NCI-H187 (cell line): ENCODE data around the gene GUCY1B1.

Source experiments
- DNase-seq, 2 experiments: peaks; one replicate each; lab custom pipeline; 2025; lab: John Stamatoyannopoulos, UW

GUCY1B1 gene

DNA sequence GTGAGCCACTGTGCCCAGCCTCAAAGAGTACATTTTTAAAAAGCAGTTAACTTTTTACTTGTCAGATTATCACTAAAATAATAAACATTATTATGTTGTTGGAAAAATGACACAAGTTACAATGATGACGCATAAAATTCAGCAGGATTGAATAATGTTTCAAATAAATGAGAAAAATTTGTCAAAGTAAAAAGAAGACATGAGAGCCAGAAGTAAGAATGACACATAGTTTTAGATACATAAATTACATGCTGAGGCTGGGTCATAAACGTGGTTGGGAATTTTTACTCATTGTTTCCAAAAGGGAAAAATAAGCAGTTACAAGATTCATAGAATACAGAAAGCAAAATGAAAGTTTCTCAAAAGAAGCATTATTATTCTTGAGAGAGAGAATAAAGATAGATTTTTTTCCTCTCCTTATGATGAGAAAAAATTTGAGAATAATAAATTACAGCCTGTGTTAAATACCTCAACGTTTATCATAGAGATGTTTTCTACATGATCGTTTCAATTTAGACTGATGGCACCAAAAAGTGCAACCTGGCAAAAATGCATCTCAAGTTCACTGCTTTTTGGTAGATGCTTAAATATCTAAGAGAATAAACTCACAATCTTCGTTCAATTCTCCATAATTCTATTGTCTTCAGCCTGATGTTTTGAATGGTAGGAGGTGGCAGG, 40.4 kb downstream of the GUCY1B1 start:
- no peak for DNase-seq

DNA sequence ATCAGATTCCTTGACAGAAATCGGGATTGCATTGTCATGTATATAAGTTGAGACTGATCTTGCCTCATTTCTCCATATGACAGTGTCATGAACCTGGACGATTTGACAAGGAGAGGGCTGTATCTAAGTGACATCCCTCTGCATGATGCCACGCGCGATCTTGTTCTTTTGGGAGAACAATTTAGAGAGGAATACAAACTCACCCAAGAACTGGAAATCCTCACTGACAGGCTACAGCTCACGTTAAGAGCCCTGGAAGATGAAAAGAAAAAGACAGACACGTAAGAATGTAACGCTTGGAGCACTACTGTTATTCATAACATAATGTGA, 40.9 kb downstream of the GUCY1B1 start:
- no peak for DNase-seq

DNA sequence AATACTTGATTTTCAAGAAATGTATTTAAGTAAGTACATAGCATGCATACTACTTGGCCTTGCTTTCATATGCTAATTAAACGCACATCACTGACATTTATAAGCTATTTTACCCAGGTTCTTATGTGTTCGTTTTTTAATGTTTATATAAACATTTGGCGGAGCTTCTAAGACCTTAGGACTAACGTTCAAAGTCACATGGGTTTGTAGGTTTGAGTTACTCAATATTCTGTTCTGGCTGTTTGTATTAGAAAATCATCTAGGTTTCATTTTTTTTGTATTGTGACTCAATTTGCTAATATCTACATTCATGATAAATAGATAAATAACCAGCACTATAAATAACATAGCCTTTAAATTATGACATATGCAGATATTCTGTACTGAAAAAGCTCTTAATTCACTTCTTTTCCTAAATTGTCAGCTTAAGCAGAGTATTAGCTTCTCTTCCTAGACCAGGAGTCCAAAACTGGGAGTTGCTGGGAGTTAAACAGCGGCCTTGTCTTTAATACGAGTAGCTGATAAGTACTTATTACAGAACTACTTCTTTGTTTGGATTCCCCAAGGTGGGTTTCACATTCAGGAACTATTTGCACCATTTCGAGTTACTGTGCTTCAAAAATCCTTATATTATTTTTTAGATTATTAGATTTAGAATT, 42.0 kb downstream of the GUCY1B1 start:
- no peak for DNase-seq

DNA sequence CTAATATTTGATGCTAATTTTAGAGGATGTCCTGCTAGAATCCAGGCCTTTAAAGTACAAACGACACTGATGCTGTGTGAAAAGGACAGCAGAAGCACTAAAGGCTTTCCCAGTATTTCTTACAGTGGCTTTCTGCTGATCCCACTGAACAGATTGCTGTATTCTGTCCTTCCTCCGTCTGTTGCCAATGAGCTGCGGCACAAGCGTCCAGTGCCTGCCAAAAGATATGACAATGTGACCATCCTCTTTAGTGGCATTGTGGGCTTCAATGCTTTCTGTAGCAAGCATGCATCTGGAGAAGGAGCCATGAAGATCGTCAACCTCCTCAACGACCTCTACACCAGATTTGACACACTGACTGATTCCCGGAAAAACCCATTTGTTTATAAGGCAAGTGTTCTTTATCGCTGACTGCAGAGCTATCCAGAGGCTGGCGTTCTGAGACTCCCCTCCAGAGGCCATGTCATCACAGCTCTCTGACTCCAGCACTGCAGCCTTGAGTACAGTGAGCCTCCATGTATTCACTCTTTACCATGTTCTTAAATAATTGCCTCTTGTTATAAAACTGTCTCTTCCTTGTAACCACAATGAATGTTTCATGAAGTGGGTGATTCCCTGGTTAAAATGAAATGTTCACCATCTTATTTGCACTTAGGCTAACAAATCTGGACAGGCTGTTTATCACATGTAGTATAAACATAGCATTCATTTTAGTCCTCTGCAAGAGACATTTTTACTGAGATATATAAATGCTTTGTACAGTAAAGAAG, 43.6 kb downstream of the GUCY1B1 start:
- DNase-seq: no peak

DNA sequence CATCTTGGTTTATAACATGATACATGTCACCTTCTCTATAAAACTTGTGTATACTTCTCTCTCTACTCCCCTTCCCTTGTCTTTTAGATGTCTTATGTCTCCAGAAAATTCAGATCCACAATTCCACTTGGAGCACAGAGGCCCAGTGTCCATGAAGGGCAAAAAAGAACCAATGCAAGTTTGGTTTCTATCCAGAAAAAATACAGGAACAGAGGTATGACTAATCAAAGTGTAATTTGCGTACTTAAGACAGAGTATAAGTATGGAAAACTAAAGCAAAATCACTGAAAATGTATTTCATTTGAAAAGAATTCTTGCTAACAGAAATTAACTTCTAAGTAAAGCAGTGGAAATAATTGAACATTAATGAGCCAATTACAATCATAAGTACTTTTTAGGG, 46.2 kb downstream of the GUCY1B1 start:
- no peak for DNase-seq

DNA sequence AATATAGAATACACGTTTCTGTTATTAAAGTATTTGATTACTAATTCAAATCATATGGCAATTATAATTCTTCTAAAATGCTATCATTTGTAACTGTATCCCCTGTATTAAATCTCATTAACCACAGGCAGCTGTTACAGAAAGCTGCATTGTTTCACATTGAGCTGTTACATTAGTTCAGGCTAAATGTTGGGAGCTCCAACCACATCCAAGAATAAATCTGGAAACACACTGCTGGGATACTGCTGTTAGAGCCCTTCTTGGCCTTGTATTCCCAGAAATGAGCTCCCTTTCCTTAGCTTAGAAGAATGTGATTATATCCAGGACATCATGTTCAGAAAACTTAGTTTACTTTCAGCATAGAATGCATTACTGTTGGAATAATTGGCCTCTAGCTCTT, 48.2 kb downstream of the GUCY1B1 start:
- no peak for DNase-seq

DNA sequence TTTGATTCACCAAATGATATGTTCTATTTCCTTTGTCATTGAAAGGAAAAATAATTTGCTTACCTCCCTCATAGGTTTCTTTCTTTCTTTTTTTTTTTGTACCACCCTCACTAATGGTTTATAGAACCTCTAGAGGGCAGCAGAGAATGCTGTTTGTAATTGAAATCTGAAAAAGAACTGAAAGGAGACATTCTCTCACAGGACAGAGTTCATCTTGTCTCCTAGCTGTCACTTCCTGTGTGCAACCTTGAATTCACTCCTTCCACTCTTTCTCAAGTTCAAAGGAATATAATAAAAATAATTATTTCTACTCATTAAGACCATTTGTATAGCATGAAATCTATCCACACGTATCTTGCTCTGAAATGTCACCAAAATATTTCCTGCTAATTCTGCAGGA, 51.0 kb downstream of the GUCY1B1 start:
- no peak for DNase-seq

DNA sequence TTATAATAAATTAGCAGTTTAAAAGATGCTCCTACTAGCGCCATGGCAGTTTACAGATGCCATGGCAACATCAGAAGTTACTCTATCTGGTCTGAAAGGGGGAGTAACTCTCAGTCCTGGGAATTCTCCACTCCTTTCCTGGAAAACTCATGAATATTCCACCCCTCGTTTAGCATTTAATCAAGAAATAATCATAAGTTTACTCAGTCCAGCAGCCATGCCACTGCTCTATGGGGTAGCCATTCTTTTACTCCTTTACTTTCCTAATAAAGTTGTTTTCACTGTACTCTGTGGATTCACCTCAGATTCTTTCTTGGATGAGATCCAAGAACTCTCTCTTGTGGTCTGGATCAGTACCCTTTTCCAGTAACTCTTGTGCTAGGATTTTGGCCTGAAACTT, 52.3 kb downstream of the GUCY1B1 start:
- no peak for DNase-seq

DNA sequence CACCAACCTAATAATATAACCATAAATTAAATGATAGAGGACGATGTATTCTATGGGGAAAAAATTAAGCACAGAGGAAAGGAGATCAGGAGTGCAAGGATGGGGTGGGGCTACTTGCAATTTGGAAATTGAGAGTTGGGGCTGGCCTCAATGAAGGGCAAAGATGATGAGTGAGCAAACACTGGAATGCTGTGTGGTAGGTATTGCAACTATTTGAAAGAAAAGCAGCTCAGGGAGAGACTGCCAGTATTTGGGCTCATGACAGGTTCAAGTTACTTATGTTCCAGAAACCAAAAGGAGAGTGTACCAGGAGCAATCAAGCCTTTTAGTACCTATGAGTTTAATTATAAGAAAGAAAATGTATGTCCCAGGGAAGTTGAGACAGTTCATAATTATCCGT, 59.8 kb downstream of the GUCY1B1 start:
- no peak for DNase-seq

DNA sequence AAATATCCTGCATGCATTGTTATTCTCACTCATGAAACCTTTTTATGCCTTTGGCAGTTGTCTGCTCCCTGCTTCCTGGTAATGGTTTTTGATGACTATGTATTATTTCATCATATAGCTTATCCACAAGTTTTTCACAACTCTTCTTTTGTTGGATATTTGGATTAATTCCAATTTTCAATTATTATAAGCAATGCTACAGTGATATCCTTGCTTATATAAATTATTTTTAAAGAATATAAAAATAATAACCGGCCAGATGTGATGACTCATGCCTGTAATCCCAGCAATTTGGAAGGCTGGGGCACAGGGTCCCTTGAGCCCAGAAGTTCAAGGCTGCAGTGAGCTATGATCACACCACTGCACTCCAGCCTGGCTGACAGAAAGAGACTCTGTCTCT, 60.2 kb downstream of the GUCY1B1 start:
- no peak for DNase-seq

DNA sequence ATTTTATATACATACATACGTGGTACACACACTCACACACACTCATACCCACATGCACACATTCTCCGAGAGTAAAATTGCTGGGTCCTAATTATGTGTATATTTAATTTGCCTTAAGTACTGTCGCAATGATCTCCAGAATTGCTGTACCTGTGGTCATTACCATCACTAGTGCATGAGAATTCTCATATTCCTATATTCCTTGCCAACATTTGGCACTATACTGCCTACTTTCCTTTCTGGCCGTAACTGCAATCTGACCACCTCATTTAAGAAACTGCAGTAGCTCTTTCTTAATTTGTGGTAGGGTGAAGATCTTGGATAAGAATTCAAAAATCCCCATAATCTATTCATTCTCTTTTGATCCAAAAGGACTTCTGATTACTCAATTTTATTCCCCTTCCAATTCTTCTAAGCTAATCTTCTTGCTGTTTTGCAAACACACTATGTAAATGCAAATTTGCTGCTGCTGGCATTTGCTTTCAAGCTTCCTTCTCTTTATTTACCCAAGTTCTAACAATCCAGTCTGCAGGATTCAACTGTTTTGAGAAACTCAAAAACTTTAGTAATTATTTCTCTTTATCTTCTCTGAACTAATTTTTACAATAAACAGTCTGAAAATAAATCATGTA, 62.2 kb downstream of the GUCY1B1 start:
- no peak for DNase-seq

DNA sequence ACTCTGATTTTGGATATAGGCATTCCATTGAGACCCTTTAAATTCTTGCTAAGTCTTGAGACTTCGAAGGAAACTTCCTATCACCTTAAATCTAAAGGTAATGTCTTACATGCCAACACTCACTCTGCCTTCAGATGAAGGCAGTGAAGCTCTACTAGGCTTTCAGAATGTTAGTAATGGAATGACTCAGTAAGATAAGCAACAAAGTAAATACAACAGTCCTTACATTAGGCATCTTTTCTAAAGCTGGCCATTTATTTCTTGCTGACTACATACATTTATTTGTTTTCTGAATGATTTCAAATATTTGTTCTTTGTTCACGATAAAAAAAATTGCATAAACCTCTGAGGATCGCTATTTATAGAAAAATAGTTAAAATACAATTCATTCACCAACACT, 63.8 kb downstream of the GUCY1B1 start:
- DNase-seq: no peak

DNA sequence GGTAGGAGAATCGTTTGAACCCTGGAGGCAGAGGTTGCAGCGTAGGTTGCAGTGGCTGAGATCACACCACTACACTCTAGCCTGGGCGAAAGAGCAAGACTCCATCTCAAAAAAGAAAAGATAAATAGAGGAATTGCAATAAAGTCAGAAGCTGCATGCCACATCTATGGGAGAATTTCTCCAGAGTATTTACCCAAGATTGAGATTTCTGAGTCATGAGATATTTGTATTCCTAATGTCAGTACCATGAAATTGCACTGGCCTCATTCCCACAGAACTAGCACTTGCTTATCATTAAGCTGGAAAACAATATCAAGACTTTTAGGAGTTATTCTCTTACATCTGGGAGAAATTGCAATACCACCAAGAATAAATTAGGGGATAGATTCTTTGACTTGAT, 69.8 kb downstream of the GUCY1B1 start:
- no peak for DNase-seq

DNA sequence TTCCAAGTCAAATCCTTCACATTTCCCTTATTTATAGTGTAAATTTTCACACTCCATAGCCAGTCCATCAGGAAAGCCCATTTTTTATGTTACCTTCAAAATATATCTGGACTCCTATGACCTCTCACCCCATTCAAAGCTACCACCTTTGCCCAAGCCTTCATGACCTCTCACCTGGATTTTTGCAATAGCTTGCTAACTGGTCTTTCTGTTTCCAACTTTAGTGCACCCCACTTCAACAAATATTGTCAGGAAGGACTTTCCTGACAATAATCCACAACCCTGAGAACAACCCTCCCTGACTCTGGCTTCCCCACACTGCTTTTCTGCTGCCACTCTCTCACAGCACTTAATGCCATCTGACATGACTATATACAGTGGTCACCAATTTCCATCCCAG, 73.8 kb downstream of the GUCY1B1 start:
- DNase-seq: no peak

DNA sequence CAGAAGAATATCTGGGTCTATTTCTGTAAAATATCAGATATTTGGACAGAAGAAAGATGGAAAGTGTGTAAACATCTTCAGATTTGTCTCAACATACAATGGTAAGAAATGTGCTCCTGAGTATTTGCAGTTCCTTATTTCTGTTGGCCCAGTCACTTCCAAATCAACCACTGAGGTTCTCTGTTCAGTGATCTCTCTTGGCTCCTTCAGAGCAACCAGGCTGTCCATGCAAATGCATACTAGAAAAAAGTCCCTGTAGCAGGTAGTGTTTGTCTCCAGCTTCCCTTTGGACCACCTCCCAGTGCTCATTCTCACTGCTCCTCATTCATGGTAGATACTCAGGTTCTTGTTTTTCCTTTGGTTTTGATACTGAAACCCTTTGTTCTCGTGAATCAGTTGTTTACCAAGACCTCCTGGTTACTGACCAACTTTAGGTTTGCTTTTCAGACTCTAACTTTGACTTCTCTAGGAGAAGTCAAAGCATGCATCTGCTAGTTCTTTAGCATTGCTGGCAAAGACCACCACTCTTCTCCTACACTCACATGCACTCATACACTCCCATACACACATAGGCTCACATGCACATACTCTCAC, 78.5 kb downstream of the GUCY1B1 start:
- DNase-seq: no peak

DNA sequence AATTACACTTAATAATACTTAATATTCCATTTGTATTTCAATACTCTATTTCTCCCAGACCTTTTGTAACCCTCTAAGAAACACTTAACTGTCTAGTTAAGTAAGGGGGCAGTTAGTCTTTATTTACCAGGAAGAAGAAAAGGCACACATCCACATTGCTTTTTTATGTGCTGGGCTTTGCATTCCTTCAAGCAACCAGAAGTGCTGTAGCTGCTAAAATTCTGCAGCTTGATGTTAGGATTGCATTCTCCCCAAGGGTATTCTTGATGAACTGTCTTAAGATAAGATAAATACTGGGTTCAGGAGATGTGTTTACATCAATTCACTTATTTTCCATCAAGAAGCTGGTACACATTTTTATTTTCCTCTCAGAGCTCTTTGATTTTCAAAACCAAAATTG, 83.3 kb downstream of the GUCY1B1 start:
- no peak for DNase-seq

DNA sequence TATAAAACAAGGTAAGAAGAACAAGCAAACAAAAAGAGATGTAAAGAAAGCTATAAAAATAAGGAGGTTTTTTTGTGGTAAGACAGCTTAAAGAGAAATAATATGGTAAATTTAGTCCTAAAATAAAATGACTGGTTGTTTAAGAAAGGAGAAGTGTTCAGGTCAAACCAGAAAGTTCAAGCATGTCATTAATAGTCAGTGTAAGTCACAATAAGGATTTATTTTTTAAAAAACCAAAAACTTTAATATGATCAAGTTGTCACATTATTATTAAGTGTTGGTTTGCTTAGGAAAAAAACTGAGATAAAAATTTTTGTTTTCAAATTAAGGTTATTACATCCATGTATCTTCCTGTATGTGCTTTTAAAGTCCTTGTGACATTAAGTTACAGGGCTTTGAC, 88.1 kb downstream of the GUCY1B1 start:
- DNase-seq: no peak

DNA sequence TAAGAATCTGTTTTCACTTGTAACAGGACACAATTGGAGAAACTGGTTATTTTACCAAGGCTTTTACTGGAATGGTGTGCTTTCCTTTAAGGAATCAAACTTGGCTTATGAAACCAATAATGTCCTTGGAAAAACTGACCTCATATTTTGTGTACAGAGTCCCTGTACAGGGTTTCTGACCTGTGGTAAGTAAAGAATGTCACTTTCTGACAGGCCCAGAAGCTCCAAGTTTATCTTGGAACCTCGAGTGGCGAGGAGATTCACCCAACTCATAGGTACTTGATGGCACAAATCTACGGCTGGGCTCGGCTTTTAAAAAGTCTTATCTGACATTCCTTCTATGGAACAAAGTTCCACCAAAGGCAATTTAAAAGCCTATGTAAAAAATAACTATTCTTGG, 90.2 kb downstream of the GUCY1B1 start:
- no peak for DNase-seq

DNA sequence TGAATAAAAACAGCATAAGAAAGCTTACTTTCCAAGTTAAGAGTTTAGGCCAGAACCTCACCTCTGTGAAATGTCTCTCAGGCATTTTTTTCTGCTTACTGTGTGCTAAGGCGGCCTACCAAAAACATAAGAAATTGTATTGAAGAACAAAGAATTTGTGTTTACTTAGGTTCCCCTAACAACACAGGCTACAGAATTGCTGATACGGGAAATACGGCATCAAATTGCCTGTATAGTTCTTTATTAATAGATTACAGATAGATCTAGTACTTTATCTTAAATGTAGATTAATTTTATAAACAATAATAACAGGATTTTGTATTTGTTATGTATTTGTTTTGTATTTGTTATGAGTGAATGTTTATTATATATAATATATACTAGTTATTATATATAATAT, 94.4 kb downstream of the GUCY1B1 start:
- DNase-seq: no peak

DNA sequence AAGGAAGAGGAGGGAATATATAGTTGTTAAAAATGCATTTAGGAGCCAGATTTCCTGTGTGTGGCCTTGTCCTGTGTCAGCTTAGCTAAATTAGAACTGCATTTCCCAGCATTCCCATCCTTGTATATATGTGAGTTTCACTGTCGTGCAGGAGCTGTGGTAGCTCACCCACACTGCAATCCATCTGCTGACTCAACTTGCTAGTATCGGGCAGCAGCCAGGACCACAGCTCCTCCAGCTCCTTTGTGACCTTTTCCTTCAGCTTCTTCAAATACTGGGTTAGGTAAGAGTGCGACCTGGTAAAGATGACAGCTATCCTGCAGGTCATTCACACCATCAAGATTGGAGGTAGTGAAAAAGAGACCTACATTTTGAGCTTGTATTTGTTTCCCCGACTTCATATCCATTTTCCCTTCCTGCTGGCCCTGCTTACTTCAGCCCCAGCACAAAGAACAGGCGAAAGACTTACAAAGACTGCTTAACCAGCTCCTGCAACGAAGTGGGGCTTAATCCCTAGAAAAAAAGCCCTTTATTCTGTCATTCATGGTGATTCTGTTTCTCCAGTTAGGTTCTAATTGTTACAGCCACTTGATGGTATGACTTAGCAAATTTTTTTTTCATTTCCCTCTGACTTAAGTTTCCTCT, 95.9 kb downstream of the GUCY1B1 start:
- no peak for DNase-seq

DNA sequence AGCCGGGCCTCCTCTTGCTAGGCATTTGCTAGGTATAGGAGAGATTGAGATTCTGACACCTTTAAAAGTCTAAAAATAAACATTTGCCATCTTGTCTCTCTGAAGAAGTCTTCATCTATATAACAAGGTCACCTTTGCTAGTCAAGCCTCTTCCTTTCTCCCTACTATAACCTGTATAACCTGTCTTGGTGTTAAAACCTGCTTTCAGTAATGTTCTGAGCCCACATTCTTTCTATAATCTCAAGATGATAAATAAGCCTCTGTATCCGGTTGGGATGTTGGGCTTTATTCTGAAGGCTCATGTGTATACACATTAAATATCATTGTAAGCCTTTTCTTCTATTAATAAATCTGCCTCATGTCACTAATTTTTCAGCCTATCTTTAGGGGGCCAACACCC, 97.1 kb downstream of the GUCY1B1 start:
- DNase-seq: no peak
